T-helper 2 cell treated with Interferon-gamma antibody and Interleukin-4, amounts not matched to agents 100 ng/mL and 5 ng/mL, for 36 hours (primary cell): ENCODE data around the gene TCF20. TPM values are rescaled to one million over a fixed set of nuclear protein-coding genes. Genes with fewer than 3 reads are reported as not detected.

Source experiments
- intact Hi-C: fragments of 100-400 bp; cut with micrococcal nuclease; formaldehyde crosslinking; loops from one replicate; pipeline ENCODE4 v1.15.1; 2023
- total RNA-seq: library from RNA; stranded (reverse); gene quantifications from 2 replicates; pipeline ENCODE4 v1.2.3, GENCODE V29; 2022

The TCF20 gene
- total RNA-seq, 1 donor from 2014 or later = 75.8 TPM

GRCh38 chr22:42282252-42282942, 11.9 kb upstream of the TCF20 start:
- intact Hi-C loops = no loop called here

GRCh38 chr22:42281706-42282251, 11.3 kb upstream of the TCF20 start:
- intact Hi-C loops = no loop called here

GRCh38 chr22:42281284-42281683, 10.8 kb upstream of the TCF20 start:
- intact Hi-C loops = no loop called here

GRCh38 chr22:42280836-42281235, 10.4 kb upstream of the TCF20 start:
- intact Hi-C loops = no loop called here

GRCh38 chr22:42280140-42280539, 9.7 kb upstream of the TCF20 start:
- intact Hi-C loops = no loop called here

- intact Hi-C loops = no loop called here
Measured at GRCh38 chr22:42279425-42280020, 9.1 kb upstream of the TCF20 start.

GRCh38 chr22:42277988-42278776, 7.7 kb upstream of the TCF20 start:
- intact Hi-C loops = no loop called here

GRCh38 chr22:42277232-42277753, 6.8 kb upstream of the TCF20 start:
- intact Hi-C loops = no loop called here

- intact Hi-C loops = no loop called here
Measured at GRCh38 chr22:42275970-42276369, 5.5 kb upstream of the TCF20 start.

GRCh38 chr22:42275176-42275575, 4.7 kb upstream of the TCF20 start:
- intact Hi-C loops = no loop called here

GRCh38 chr22:42273855-42274451, 3.5 kb upstream of the TCF20 start:
- intact Hi-C loops = no loop called here

- intact Hi-C loops = no loop called here
Measured at GRCh38 chr22:42272431-42272999, 2.1 kb upstream of the TCF20 start.

GRCh38 chr22:42271906-42272305, 1.5 kb upstream of the TCF20 start:
- intact Hi-C loops = no loop called here

GRCh38 chr22:42271191-42271813, 849 bp upstream of the TCF20 start:
- intact Hi-C loops = no loop called here

- intact Hi-C loops = no loop called here
Measured at GRCh38 chr22:42270176-42270509, 310 bp downstream of the TCF20 start.

GRCh38 chr22:42269432-42270175, 849 bp downstream of the TCF20 start:
- intact Hi-C loops = loop anchor here (5.0 to 10.0 kb wide), 4 partner anchors 67 to 173 kb away; no protein-coding TSS in a partner anchor

- intact Hi-C loops = loop anchor here (5.0 to 10.0 kb wide), 4 partner anchors 67 to 173 kb away; no protein-coding TSS in a partner anchor
Measured at GRCh38 chr22:42268852-42269410, 1.5 kb downstream of the TCF20 start.

- intact Hi-C loops = loop anchor here (5.0 to 10.0 kb wide), 4 partner anchors 63 to 177 kb away; no protein-coding TSS in a partner anchor
Measured at GRCh38 chr22:42265321-42265720, 5.1 kb downstream of the TCF20 start.

- intact Hi-C loops = loop anchor here (10.0 kb wide), 1 partner anchor 89 kb away; no protein-coding TSS in a partner anchor
Measured at GRCh38 chr22:42263944-42264343, 6.5 kb downstream of the TCF20 start.
